Measurements from ENCODE around the gene MEI1.

DNA sequence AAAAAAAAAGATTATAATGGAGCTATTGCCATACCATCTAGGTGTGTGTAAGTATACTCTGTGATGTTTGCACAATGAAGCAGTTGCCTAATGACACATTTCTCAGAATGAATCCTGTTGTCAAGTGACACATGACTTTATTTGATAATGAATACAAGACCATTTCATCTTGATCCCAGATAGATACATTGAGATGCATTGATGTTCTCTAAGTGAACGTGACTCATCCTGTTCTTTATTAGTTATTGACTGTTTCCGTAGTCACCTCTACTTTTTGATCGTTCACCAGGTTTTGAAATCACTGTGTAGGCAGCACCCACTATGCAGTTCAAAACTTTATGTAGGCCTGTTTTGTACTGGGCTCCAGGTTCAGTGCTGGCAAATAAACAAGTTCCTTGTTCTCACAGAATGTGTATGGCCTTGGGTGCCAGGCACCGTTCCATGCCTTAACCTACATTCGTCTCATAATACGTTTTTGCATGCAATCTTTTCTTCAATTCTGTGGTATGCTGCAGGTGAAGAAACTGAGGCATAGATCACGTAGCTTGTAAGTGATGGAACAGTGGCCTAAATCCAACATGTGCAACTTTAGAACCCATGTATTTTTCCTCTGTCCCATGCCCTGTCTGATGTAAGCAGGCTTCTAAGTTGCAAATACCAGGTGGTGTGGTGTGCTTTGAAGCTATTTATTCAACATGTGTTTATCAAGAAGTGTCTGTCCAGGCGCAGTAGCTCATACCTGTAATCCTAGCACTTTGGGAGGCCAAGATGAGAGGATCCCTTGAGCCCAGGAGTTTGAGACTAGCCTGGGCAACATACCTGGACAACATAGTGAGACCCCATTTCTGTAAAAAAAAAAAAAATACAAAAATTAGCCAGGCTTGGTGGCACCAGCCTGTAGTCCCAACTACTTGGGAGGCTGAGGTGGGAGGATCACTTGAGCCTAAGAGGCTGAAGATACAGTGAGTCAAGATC is 144.0 kb downstream of the MEI1 start:
- TF ChIP-seq POLR2A (IDR thresholded peaks at IDR 0.05), result no peak
- TF ChIP-seq, protein P1, sequence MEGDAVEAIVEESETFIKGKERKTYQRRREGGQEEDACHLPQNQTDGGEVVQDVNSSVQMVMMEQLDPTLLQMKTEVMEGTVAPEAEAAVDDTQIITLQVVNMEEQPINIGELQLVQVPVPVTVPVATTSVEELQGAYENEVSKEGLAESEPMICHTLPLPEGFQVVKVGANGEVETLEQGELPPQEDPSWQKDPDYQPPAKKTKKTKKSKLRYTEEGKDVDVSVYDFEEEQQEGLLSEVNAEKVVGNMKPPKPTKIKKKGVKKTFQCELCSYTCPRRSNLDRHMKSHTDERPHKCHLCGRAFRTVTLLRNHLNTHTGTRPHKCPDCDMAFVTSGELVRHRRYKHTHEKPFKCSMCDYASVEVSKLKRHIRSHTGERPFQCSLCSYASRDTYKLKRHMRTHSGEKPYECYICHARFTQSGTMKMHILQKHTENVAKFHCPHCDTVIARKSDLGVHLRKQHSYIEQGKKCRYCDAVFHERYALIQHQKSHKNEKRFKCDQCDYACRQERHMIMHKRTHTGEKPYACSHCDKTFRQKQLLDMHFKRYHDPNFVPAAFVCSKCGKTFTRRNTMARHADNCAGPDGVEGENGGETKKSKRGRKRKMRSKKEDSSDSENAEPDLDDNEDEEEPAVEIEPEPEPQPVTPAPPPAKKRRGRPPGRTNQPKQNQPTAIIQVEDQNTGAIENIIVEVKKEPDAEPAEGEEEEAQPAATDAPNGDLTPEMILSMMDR (IDR thresholded peaks at IDR 0.05), result no peak
